B cell (primary cell): Measurements from ENCODE around the gene SPECC1. TPM values are rescaled to one million over a fixed set of nuclear protein-coding genes. Genes with fewer than 3 reads are reported as not detected.

Source experiments
- ATAC-seq: fragments of 200-7000 bp; cut with Tn5 transposase; one replicate; pipeline ENCODE4 v1.10.0; 2021; ENCODE audit warnings: low read depth, mild to moderate bottlenecking, moderate number of reproducible peaks, moderate library complexity
- CTCF ChIA-PET: fragments of 350-600 bp; sonication (Branson Sonifier 250); formaldehyde crosslinking; loops from one replicate; lab custom pipeline; 2021; ENCODE audit warnings: antibody characterized with exemption, inconsistent platforms; lab: Charles Lee
- POLR2A ChIA-PET: fragments of 350-600 bp; sonication (Branson Sonifier 250); formaldehyde crosslinking; loops from one replicate; lab custom pipeline; 2021; ENCODE audit warnings: antibody characterized with exemption; lab: Charles Lee
- DNase-seq: peaks from one replicate; pipeline ENCODE4 v3.0.0; 2013
- H2AFZ ChIP-seq: 2 replicates; pipeline ENCODE4 v1.6.1; 2012; ENCODE audit warnings: mild to moderate bottlenecking, low read depth, low read length; ENCODE audit not compliant: insufficient read depth, poor library complexity, severe bottlenecking
- H3K27ac ChIP-seq, 2 donors: 1 replicate in 1 of 2; 2 replicates in 1 of 2; pipeline ENCODE4 v1.5.1; 2012 to 2013; ENCODE audit warnings: low read length in 2 of 2, mild to moderate bottlenecking in 2 of 2, moderate library complexity in 1 of 2
- H3K27me3 ChIP-seq, 4 experiments: fragments of 200-600 bp in 1 of 4; sonication (generic) in 1 of 4; replicated peaks in 1 of 4; 1 replicate in 2 of 4; 2 replicates in 2 of 4; pipeline versions ENCODE4 v1.6.1 to v1.7.0; 2013 to 2016; ENCODE audit warnings: low read length in 3 of 4, mild to moderate bottlenecking in 2 of 4, mixed read lengths in 1 of 4, moderate library complexity in 1 of 4; ENCODE audit not compliant: insufficient read depth in 4 of 4, control insufficient read depth in 3 of 4; ENCODE audit errors: control extremely low read depth in 1 of 4
- H3K36me3 ChIP-seq, 2 experiments: replicated peaks in 1 of 2; 1 replicate in 1 of 2; 2 replicates in 1 of 2; pipeline versions ENCODE4 v1.6.1 to v1.7.1; 2013; ENCODE audit warnings: low read length in 1 of 2; ENCODE audit not compliant: insufficient read depth in 2 of 2, control insufficient read depth in 1 of 2; ENCODE audit errors: control extremely low read depth in 1 of 2, extremely low read depth in 1 of 2
- H3K4me1 ChIP-seq, 2 donors: fragments of 200-600 bp in 1 of 2; sonication (generic) in 1 of 2; 1 replicate in 1 of 2; 2 replicates in 1 of 2; pipeline versions ENCODE4 v1.5.1 to v1.6.1; 2013 to 2017; ENCODE audit warnings: low read length in 2 of 2; ENCODE audit not compliant: control insufficient read depth in 2 of 2, insufficient read depth in 2 of 2
- H3K4me2 ChIP-seq: replicated peaks from 2 replicates; pipeline ENCODE3; 2012; ENCODE audit warnings: mild to moderate bottlenecking, low read depth, low read length; ENCODE audit not compliant: poor library complexity, severe bottlenecking
- H3K4me3 ChIP-seq, 5 experiments: fragments of 200-600 bp in 1 of 5; sonication (generic) in 1 of 5; 1 replicate in 3 of 5; 2 replicates in 2 of 5; pipeline versions ENCODE4 v1.5.1 to v1.7.0; 2011 to 2016; ENCODE audit warnings: low read length in 4 of 5, mild to moderate bottlenecking in 4 of 5, low read depth in 2 of 5, control low read depth in 1 of 5, moderate library complexity in 1 of 5; ENCODE audit not compliant: insufficient read depth in 1 of 5; ENCODE audit errors: control extremely low read depth in 1 of 5, extremely low read depth in 1 of 5
- H3K79me2 ChIP-seq: fragments of 200-600 bp; sonication (generic); one replicate; pipeline ENCODE4 v1.6.0; 2016; ENCODE audit warnings: low read length; ENCODE audit not compliant: control insufficient read depth, insufficient read depth
- H3K9ac ChIP-seq: fragments of 200-600 bp; sonication (generic); 2 replicates; pipeline ENCODE4 v1.6.1; 2017; ENCODE audit warnings: mild to moderate bottlenecking, low read length, moderate library complexity
- H3K9me3 ChIP-seq, 3 donors: one replicate each; pipeline versions ENCODE4 v1.6.1 to v1.7.1; 2013; ENCODE audit warnings: low read length in 2 of 3; ENCODE audit not compliant: control insufficient read depth in 2 of 3, insufficient read depth in 1 of 3; ENCODE audit errors: control extremely low read depth in 1 of 3
- H4K20me1 ChIP-seq: 2 replicates; pipeline ENCODE4 v1.6.0; 2012; ENCODE audit warnings: mild to moderate bottlenecking, low read length; ENCODE audit not compliant: insufficient read depth, control insufficient read depth, poor library complexity, severe bottlenecking
- H3K27ac Mint-ChIP-seq: one replicate; pipeline ENCODE4 v1.8.0; 2021; ENCODE audit warnings: mixed read lengths
- H3K27me3 Mint-ChIP-seq: one replicate; pipeline ENCODE4 v1.8.0; 2021; ENCODE audit warnings: mixed read lengths
- H3K4me1 Mint-ChIP-seq: one replicate; pipeline ENCODE4 v1.8.0; 2021; ENCODE audit warnings: mixed read lengths
- H3K4me3 Mint-ChIP-seq: one replicate; pipeline ENCODE4 v1.8.0; 2021; ENCODE audit warnings: mixed read lengths
- H3K9me3 Mint-ChIP-seq: one replicate; pipeline ENCODE4 v1.8.0; 2022; ENCODE audit warnings: mixed read lengths; ENCODE audit not compliant: insufficient read depth
- EZH2 ChIP-seq: IDR thresholded peaks from 2 replicates; pipeline ENCODE4 v1.6.1; 2012; ENCODE audit warnings: borderline replicate concordance, low read depth, mild to moderate bottlenecking, moderate library complexity, low read length; ENCODE audit not compliant: insufficient read depth, poor library complexity, severe bottlenecking
- WGBS: methylation state at CpG from one replicate; pipeline ENCODE4 v1.1.5; 2013; ENCODE audit warnings: missing lambda C conversion rate; ENCODE audit not compliant: insufficient coverage; 5-methylcytosine and 5-hydroxymethylcytosine counted together
- intact Hi-C: fragments of 100-400 bp; cut with micrococcal nuclease; formaldehyde crosslinking; loops from one replicate; pipeline ENCODE4 v1.10.0; 2022
- polyA plus RNA-seq: library from polyadenylated mRNA; depleted of rRNA; stranded (reverse); fragments of >200 nt; gene quantifications from 2 replicates; pipeline ENCODE4 v1.2.3, GENCODE V29; 2012
- total RNA-seq, 2 donors: library from RNA; stranded (reverse); fragments of 120-200 nt in 1 of 2; gene quantifications; 1 replicate in 1 of 2; 2 replicates in 1 of 2; pipeline versions ENCODE4 v1.2.3 to v1.2.4, GENCODE V29; 2013 to 2022
- TF ChIP-seq, protein P1 (sequence below): fragments of 200-600 bp; IDR thresholded peaks from one replicate; pipeline ENCODE4 v1.8.0; 2022; ENCODE audit warnings: antibody characterized with exemption, mild to moderate bottlenecking

Gene SPECC1
- total and polyA plus RNA-seq, 2 donors (not counting 1 experiment from before 2014, with no cell fraction given) = 4.6 to 7.4 TPM

DNA sequence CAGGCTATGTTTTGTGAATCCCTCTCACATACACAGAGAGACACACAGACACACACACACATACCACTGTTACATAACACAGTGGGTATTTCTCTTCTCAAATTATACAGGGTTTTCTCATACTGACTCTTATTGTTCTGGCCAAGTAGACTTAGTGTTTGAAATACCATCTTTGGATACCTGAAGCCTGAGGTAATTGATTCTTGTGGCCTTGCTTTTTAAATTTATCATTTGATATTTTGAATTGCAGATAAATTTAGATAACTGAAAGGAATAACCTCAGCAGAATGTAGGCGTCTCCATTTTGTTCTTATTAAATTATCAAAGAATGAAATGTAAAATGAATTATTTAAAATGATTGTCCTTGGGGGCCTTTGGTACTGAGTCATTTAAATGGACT lies 234.4 kb downstream of the SPECC1 start:
- no CpG with 5 or more reads among the region's 1 CpG for WGBS

DNA sequence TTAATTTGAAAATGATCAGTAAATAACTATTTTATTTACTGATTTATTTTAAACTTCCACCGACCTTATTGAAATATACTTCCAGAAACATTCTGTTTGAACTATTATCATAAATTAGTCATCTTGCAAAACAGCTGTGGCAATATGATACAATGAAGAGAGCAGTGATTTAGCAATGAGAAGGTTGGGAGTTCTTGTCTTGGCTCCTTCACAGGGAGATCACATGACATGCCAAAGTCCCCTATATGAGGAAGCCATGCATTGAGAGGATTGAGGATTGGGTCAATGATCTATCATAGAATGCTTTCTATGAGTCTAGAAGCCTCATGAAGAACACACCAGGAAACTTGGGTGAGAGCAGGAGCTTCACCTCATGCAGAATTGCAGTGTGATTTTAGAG lies 235.5 kb downstream of the SPECC1 start:
- H3K27me3 ChIP-seq = no peaks in the 10 kb centered on the region
- DNase-seq (no peak), ATAC-seq (no peak)
- peaks cover 0 to 5% (median 1%) of the 10 kb centered on the region in 3 donors for H3K9me3 ChIP-seq
- no peaks in the 10 kb centered on the region for H3K4me1 ChIP-seq
- intact Hi-C loops = no loop called here
- H3K27ac ChIP-seq = no peak overlapping the region
- no peak for TF ChIP-seq EZH2
- TF ChIP-seq, protein P1, sequence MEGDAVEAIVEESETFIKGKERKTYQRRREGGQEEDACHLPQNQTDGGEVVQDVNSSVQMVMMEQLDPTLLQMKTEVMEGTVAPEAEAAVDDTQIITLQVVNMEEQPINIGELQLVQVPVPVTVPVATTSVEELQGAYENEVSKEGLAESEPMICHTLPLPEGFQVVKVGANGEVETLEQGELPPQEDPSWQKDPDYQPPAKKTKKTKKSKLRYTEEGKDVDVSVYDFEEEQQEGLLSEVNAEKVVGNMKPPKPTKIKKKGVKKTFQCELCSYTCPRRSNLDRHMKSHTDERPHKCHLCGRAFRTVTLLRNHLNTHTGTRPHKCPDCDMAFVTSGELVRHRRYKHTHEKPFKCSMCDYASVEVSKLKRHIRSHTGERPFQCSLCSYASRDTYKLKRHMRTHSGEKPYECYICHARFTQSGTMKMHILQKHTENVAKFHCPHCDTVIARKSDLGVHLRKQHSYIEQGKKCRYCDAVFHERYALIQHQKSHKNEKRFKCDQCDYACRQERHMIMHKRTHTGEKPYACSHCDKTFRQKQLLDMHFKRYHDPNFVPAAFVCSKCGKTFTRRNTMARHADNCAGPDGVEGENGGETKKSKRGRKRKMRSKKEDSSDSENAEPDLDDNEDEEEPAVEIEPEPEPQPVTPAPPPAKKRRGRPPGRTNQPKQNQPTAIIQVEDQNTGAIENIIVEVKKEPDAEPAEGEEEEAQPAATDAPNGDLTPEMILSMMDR = no peak
- no peaks in the 10 kb centered on the region for H3K4me1 Mint-ChIP-seq
- CTCF ChIA-PET = interaction anchor here (1.2 kb wide), 1 partner anchor 12 kb away, joined by 3 read pairs; no protein-coding TSS in a partner anchor
- peaks cover 2% of the 10 kb centered on the region for H3K9me3 Mint-ChIP-seq
- no peak overlapping the region for H3K4me2 ChIP-seq
- POLR2A ChIA-PET = no interaction called here
- H2AFZ ChIP-seq = no peak overlapping the region
- H3K27ac Mint-ChIP-seq = no peak overlapping the region
- H3K27me3 Mint-ChIP-seq = no peaks in the 10 kb centered on the region
- no CpG with 5 or more reads among the region's 1 CpG for WGBS
- H4K20me1 ChIP-seq = no peaks in the 10 kb centered on the region
- no peak overlapping the region for H3K4me3 ChIP-seq
- H3K79me2 ChIP-seq = no peaks in the 10 kb centered on the region
- no peak overlapping the region for H3K4me3 Mint-ChIP-seq
- H3K36me3 ChIP-seq = peaks cover 0 to 2% of the 10 kb centered on the region in 2 experiments
- no peak overlapping the region for H3K9ac ChIP-seq

More for the DNA sequence above, 234.4 kb downstream of the SPECC1 start:
- H3K4me1 ChIP-seq = no peaks in the 10 kb centered on the region
- H3K27me3 ChIP-seq = no peaks in the 10 kb centered on the region
- H3K36me3 ChIP-seq = peaks cover 0 to 2% of the 10 kb centered on the region in 2 experiments
- Mint-ChIP-seq H3K27me3 (no peaks in the 10 kb centered on the region), H3K4me1 (no peaks in the 10 kb centered on the region), H3K4me3 (no peak overlapping the region), H3K27ac (no peak overlapping the region), H3K9me3 (no peaks in the 10 kb centered on the region)
- intact Hi-C loops = no loop called here
- POLR2A ChIA-PET = no interaction called here
- TF ChIP-seq, protein P1 = no peak
- no peak for TF ChIP-seq EZH2
- CTCF ChIA-PET = no interaction called here
- H3K4me3 ChIP-seq = no peak overlapping the region
- DNase-seq = no peak
- no peaks in the 10 kb centered on the region for H3K79me2 ChIP-seq
- no peaks in the 10 kb centered on the region for H4K20me1 ChIP-seq
- ATAC-seq = no peak
- H3K27ac ChIP-seq = no peak overlapping the region
- no peak overlapping the region for H3K4me2 ChIP-seq
- no peak overlapping the region for H2AFZ ChIP-seq
- H3K9me3 ChIP-seq = peaks cover 0 to under 1% (median 0%) of the 10 kb centered on the region in 3 donors
- H3K9ac ChIP-seq = no peak overlapping the region
